ENCODE data around the gene NINL. TPM values are rescaled to one million over a fixed set of nuclear protein-coding genes. Genes with fewer than 3 reads are reported as not detected.
A peak's percentile ranks its signal among the peaks of the same experiment; 100 is the strongest.

Gene NINL
- total RNA-seq, 4 donors from 2014 or later: 2.5 to 11.6 (median 4.7) TPM

GRCh38 chr20:25407311-25408169 lies 177.8 kb downstream of the NINL start, which contains the start of gene GINS1:
GINS1 (plus strand) TSS chr20:25407673; CDS start chr20:25407821, 148 bp downstream.
- TF ChIP-seq, protein P1, sequence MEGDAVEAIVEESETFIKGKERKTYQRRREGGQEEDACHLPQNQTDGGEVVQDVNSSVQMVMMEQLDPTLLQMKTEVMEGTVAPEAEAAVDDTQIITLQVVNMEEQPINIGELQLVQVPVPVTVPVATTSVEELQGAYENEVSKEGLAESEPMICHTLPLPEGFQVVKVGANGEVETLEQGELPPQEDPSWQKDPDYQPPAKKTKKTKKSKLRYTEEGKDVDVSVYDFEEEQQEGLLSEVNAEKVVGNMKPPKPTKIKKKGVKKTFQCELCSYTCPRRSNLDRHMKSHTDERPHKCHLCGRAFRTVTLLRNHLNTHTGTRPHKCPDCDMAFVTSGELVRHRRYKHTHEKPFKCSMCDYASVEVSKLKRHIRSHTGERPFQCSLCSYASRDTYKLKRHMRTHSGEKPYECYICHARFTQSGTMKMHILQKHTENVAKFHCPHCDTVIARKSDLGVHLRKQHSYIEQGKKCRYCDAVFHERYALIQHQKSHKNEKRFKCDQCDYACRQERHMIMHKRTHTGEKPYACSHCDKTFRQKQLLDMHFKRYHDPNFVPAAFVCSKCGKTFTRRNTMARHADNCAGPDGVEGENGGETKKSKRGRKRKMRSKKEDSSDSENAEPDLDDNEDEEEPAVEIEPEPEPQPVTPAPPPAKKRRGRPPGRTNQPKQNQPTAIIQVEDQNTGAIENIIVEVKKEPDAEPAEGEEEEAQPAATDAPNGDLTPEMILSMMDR (IDR thresholded peaks at IDR 0.05): no peak
- peak in 2 of 4 donors; percentile 11 to 29 for TF ChIP-seq POLR2A (IDR thresholded peaks at IDR 0.05)
- peaks cover 0 to 21% (median 6%) of the 10 kb centered on the region in 3 donors for H3K4me1 ChIP-seq
- H3K27ac ChIP-seq: peak within 1 kb of the TSS; percentile 64 to 84 (median 80)
- H3K36me3 ChIP-seq: no peaks in the 10 kb centered on the region
- intact Hi-C loops (cut with DNase I): no loop called here
- WGBS, 2 donors: 1 to 3% methylated on average over 14 to 24 of the region's 56 CpGs
- DNase-seq: peak; percentile 23
- H3K4me3 ChIP-seq: peak within 1 kb of the TSS; percentile 67 to 79 (median 74)
- peaks cover 0 to 12% (median 7%) of the 10 kb centered on the region in 3 donors for H3K9me3 ChIP-seq
- no peaks in the 10 kb centered on the region for H3K27me3 ChIP-seq

Small RNA genes lying within 50 kb of the gene (small RNA-seq; reads per million reads assigned to genes)
- 0 reads per million in 4 donors for gene RNU6ATAC17P

Other genes starting within 250 kb of the NINL start
- gene ABHD12, start 194.7 kb downstream of the NINL start, total RNA-seq: 10 to 100 TPM; 23.8 to 62.1 (median 36.4) TPM
- gene GINS1, start 177.9 kb downstream of the NINL start, total RNA-seq: 10 to 100 TPM in 1 of 4 donors, 1 to 10 TPM in 3; 3.4 to 12.9 (median 6.4) TPM
- 1 to 10 TPM; 2.1 to 5.4 (median 4.8) TPM for gene NANP, start 38.5 kb upstream of the NINL start, total RNA-seq
- 10 to 100 TPM in 1 of 4 donors, 1 to 10 TPM in 3; 5.5 to 18.9 (median 6.8) TPM for gene ZNF337, start 111.3 kb upstream of the NINL start, total RNA-seq